Measurements from ENCODE around the gene MIPEP. TPM values are rescaled to one million over a fixed set of nuclear protein-coding genes. Genes with fewer than 3 reads are reported as not detected.

MIPEP gene
- polyA plus RNA-seq, 2 of the 4 experiments (the other 2 are of a cell fraction) = 21.6 to 32.8 TPM

- Histone ChIP-seq H3K4me3 (no peak overlapping the region), H3K9me3 (no peaks in the 10 kb centered on the region), H3K27ac (no peak overlapping the region), H3K4me1 (no peaks in the 10 kb centered on the region), H3K4me2 (no peak overlapping the region)
- FAIRE-seq (no peak), ATAC-seq (no peak), DNase-seq (ENCODE audit: low read depth in 1 of 2, low spot score in 1 of 2) (no peak)
- CTCF ChIA-PET = no interaction called here
- TF ChIP-seq TP53 (CRISPR knock-in tag; IDR thresholded peaks at IDR 0.05) (no peak), RCOR1 (IDR thresholded peaks at IDR 0.05; ENCODE audit: low read depth, low read length) (no peak), HDAC2 (IDR thresholded peaks at IDR 0.05) (no peak), EHMT2 (IDR thresholded peaks at IDR 0.05; ENCODE audit: low read depth) (no peak), REST (IDR thresholded peaks at IDR 0.05) (no peak), CBX2 (IDR thresholded peaks at IDR 0.05; ENCODE audit: borderline replicate concordance, low read depth) (no peak), ELK1 (IDR thresholded peaks at IDR 0.05; ENCODE audit: low read depth, low read length) (no peak), CTCF (IDR thresholded peaks at IDR 0.05) (no peak), NR3C1 (IDR thresholded peaks at IDR 0.05) (no peak), HOXA7 (CRISPR knock-in tag; IDR thresholded peaks at IDR 0.05) (no peak), MYC (IDR thresholded peaks at IDR 0.05; ENCODE audit: borderline replicate concordance, low read length) (no peak), ZFP36 (IDR thresholded peaks at IDR 0.05; ENCODE audit: borderline replicate concordance, partially characterized antibody) (no peak)
- POLR2A ChIA-PET = no interaction called here
- WGBS (ENCODE audit: missing lambda C conversion rate) = 94% methylated on average over 2 of the region's 2 CpGs
Measured at GRCh38 chr13:23817136-23817535, 72.1 kb downstream of the MIPEP start.

GRCh38 chr13:23813635-23814034, 75.6 kb downstream of the MIPEP start:
- H3K4me2 ChIP-seq = no peak overlapping the region
- ChIA-PET POLR2A (no interaction called here), CTCF (no interaction called here)
- TF ChIP-seq CHD4 (IDR thresholded peaks at IDR 0.05; ENCODE audit: borderline replicate concordance) (no peak), ZNF302 (CRISPR knock-in tag; IDR thresholded peaks at IDR 0.05) (no peak), RFX5 (IDR thresholded peaks at IDR 0.05) (no peak), USF2 (IDR thresholded peaks at IDR 0.05) (no peak), ZC3H11A (IDR thresholded peaks at IDR 0.05) (no peak), RARB (CRISPR knock-in tag; IDR thresholded peaks at IDR 0.05) (no peak), KDM5A (IDR thresholded peaks at IDR 0.05) (no peak), NPAS2 (CRISPR knock-in tag; IDR thresholded peaks at IDR 0.05; ENCODE audit: borderline replicate concordance) (no peak), CBX8 (IDR thresholded peaks at IDR 0.05) (no peak), ATOH8 (CRISPR knock-in tag; IDR thresholded peaks at IDR 0.05; ENCODE audit: low read depth) (no peak), TFCP2L1 (CRISPR knock-in tag; IDR thresholded peaks at IDR 0.05) (no peak), EP300 (IDR thresholded peaks at IDR 0.05) (no peak), ZFP36 (IDR thresholded peaks at IDR 0.05; ENCODE audit: borderline replicate concordance, partially characterized antibody) (no peak), POLR2A (IDR thresholded peaks at IDR 0.05; ENCODE audit: low read length) (no peak), RAD21 (conservative IDR thresholded peaks at IDR 0.05 in 1 of 2, IDR thresholded peaks at IDR 0.05 in 1 of 2) (no peak), MYC (IDR thresholded peaks at IDR 0.05; ENCODE audit: borderline replicate concordance, low read length) (no peak), RCOR1 (IDR thresholded peaks at IDR 0.05; ENCODE audit: low read depth, low read length) (no peak), JUNB (IDR thresholded peaks at IDR 0.05) (no peak), GATA3 (IDR thresholded peaks at IDR 0.05; ENCODE audit: borderline replicate concordance) (no peak), ZSCAN20 (CRISPR knock-in tag; IDR thresholded peaks at IDR 0.05) (no peak)
- H3K4me1 ChIP-seq = no peaks in the 10 kb centered on the region
- no peak for ATAC-seq
- H3K4me3 ChIP-seq = no peak overlapping the region
- FAIRE-seq = no peak
- WGBS (ENCODE audit: missing lambda C conversion rate) = 79% methylated on average over 3 of the region's 3 CpGs
- H3K27ac ChIP-seq = no peak overlapping the region
- no peaks in the 10 kb centered on the region for H3K9me3 ChIP-seq
- DNase-seq (ENCODE audit: low read depth in 1 of 2, low spot score in 1 of 2) = no peak
